ENCODE data around the gene ZIM2.

ZIM2 gene

DNA sequence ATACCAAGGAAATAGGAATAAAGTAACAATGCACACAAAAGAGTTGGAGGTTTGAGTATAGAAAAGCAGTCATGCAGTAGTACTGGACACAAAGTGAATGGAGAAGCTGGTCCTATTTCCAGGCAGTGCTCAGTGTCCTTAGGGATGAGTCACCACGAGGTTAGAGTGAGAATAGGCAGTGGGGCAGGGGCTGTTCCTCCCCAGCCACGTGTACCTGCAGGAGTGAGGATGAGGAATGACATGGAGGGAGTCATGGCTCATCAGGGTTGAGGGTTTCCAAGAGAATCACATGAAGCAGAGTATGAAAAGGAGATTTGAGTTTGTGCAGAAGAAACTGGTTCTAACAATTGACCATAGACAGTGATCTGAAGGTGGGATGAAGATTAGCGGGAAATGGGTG, 94.2 kb downstream of the ZIM2 start:
- no peak for TF ChIP-seq EZH2phosphoT487 (IDR thresholded peaks at IDR 0.05; ENCODE audit: low read depth)
- TF ChIP-seq, protein P1, sequence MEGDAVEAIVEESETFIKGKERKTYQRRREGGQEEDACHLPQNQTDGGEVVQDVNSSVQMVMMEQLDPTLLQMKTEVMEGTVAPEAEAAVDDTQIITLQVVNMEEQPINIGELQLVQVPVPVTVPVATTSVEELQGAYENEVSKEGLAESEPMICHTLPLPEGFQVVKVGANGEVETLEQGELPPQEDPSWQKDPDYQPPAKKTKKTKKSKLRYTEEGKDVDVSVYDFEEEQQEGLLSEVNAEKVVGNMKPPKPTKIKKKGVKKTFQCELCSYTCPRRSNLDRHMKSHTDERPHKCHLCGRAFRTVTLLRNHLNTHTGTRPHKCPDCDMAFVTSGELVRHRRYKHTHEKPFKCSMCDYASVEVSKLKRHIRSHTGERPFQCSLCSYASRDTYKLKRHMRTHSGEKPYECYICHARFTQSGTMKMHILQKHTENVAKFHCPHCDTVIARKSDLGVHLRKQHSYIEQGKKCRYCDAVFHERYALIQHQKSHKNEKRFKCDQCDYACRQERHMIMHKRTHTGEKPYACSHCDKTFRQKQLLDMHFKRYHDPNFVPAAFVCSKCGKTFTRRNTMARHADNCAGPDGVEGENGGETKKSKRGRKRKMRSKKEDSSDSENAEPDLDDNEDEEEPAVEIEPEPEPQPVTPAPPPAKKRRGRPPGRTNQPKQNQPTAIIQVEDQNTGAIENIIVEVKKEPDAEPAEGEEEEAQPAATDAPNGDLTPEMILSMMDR (IDR thresholded peaks at IDR 0.05; ENCODE audit: low read depth, low read length): no peak
- H3K9ac ChIP-seq (ENCODE audit: low read length): no peak overlapping the region
- H4K20me1 ChIP-seq (ENCODE audit: insufficient read depth, low read length): no peaks in the 10 kb centered on the region
- no peaks in the 10 kb centered on the region for H3K4me1 ChIP-seq (ENCODE audit: low read length)
- no peak overlapping the region for H3K27ac ChIP-seq (ENCODE audit: low read length)
- no peak overlapping the region for H3K4me3 ChIP-seq (ENCODE audit: low read length)
- no peak overlapping the region for H2AFZ ChIP-seq (ENCODE audit: low read depth, low read length)
- no peaks in the 10 kb centered on the region for H3K27me3 ChIP-seq (ENCODE audit: low read depth, low read length)
- H3K4me2 ChIP-seq (ENCODE audit: low read length): no peak overlapping the region
- H3K9me3 ChIP-seq (ENCODE audit: insufficient read depth, low read length): no peaks in the 10 kb centered on the region
- no peaks in the 10 kb centered on the region for H3K79me2 ChIP-seq (ENCODE audit: low read length)
- no peaks in the 10 kb centered on the region for H3K36me3 ChIP-seq (replicated peaks; ENCODE audit: low read depth, low read length)

DNA sequence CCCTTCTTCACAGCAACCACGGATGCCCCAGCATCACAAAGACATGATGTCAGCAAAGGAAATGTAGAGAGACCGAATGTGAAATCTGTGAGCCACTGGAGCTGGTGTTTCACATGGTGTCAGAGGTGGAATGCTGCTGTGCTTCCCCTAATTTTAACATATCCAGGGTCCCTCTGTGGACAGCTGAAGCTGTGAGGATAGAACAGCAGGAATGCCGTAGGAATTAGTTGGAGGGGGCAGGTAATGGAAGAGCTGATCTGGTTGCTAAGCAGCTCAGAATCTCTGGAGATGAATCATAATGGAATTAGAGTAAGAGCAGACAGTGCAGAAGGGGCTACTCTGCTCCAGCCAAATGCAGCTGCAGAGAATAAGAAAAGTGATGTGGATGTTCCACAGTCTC, 100.0 kb downstream of the ZIM2 start:
- H2AFZ ChIP-seq (ENCODE audit: low read depth, low read length): no peak overlapping the region
- no peaks in the 10 kb centered on the region for H3K4me1 ChIP-seq (ENCODE audit: low read length)
- 0 out of 2 replicates have a peak, but pooled peaks cover 3% of the 10 kb centered on the region for H3K9me3 ChIP-seq (ENCODE audit: insufficient read depth, low read length)
- no peaks in the 10 kb centered on the region for H3K79me2 ChIP-seq (ENCODE audit: low read length)
- no peak overlapping the region for H3K4me3 ChIP-seq (ENCODE audit: low read length)
- no peak overlapping the region for H3K9ac ChIP-seq (ENCODE audit: low read length)
- TF ChIP-seq, protein P1 (IDR thresholded peaks at IDR 0.05; ENCODE audit: low read depth, low read length): no peak
- TF ChIP-seq EZH2phosphoT487 (IDR thresholded peaks at IDR 0.05; ENCODE audit: low read depth): no peak
- H3K4me2 ChIP-seq (ENCODE audit: low read length): no peak overlapping the region
- no peak overlapping the region for H3K27ac ChIP-seq (ENCODE audit: low read length)
- no peaks in the 10 kb centered on the region for H4K20me1 ChIP-seq (ENCODE audit: insufficient read depth, low read length)
- H3K36me3 ChIP-seq (replicated peaks; ENCODE audit: low read depth, low read length): no peaks in the 10 kb centered on the region
- H3K27me3 ChIP-seq (ENCODE audit: low read depth, low read length): no peaks in the 10 kb centered on the region

DNA sequence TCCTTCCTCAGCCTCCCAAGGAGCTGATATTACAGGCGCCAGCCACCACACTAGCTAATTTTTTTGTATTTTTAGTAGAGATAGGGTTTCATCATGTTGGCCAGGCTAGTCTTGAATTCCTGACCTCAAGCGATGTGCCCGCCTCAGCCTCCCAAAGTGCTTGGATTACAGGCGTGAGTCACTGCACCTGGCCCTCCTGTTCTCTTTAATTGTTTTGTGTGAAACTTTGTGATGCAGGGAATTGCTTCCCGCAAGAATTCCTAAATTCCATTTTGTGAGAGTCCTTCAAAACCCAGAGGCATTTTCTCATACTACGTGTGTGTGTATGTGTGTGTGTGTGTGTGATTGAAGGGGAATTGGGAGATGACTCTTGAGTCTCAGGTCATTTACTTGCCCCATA, 104.0 kb downstream of the ZIM2 start:
- Histone ChIP-seq H3K4me3 (ENCODE audit: low read length) (no peak overlapping the region), H2AFZ (ENCODE audit: low read depth, low read length) (no peak overlapping the region), H3K27ac (ENCODE audit: low read length) (no peak overlapping the region), H4K20me1 (ENCODE audit: insufficient read depth, low read length) (no peaks in the 10 kb centered on the region), H3K79me2 (ENCODE audit: low read length) (no peaks in the 10 kb centered on the region), H3K4me2 (ENCODE audit: low read length) (no peak overlapping the region), H3K36me3 (replicated peaks; ENCODE audit: low read depth, low read length) (no peaks in the 10 kb centered on the region), H3K4me1 (ENCODE audit: low read length) (no peaks in the 10 kb centered on the region), H3K27me3 (ENCODE audit: low read depth, low read length) (no peaks in the 10 kb centered on the region), H3K9ac (ENCODE audit: low read length) (no peak overlapping the region), H3K9me3 (ENCODE audit: insufficient read depth, low read length) (peaks cover 3% of the 10 kb centered on the region; the same call in 1 of the 2 replicates)
- no peak for TF ChIP-seq EZH2phosphoT487 (IDR thresholded peaks at IDR 0.05; ENCODE audit: low read depth)
- TF ChIP-seq, protein P1 (IDR thresholded peaks at IDR 0.05; ENCODE audit: low read depth, low read length): no peak

DNA sequence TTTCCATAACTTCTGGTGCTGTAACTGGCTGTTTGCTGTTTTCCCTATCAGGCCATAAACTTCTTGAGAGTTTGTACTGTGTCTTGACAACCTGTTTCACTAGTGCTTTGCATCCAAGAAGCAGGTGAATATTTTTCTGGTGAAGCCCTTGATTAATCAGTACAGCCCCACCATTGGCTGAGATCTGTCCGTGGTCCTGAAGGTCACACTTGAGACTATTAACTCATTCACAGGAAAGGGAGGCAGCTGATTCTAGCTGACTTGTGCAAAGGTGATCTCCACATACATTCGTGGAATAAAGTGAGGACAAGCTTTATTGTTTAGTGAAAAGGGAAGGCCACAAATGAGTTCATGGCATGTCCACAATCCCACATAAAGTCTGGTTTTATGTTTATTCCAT, 107.5 kb downstream of the ZIM2 start:
- Histone ChIP-seq H3K27me3 (ENCODE audit: low read depth, low read length) (no peaks in the 10 kb centered on the region), H4K20me1 (ENCODE audit: insufficient read depth, low read length) (no peaks in the 10 kb centered on the region), H3K4me3 (ENCODE audit: low read length) (no peak overlapping the region), H3K9ac (ENCODE audit: low read length) (no peak overlapping the region), H3K36me3 (replicated peaks; ENCODE audit: low read depth, low read length) (no peaks in the 10 kb centered on the region), H3K4me2 (ENCODE audit: low read length) (no peak overlapping the region), H3K79me2 (ENCODE audit: low read length) (no peaks in the 10 kb centered on the region), H3K4me1 (ENCODE audit: low read length) (no peaks in the 10 kb centered on the region), H3K27ac (ENCODE audit: low read length) (no peak overlapping the region), H3K9me3 (ENCODE audit: insufficient read depth, low read length) (peaks cover 3% of the 10 kb centered on the region; the same call in 1 of the 2 replicates), H2AFZ (ENCODE audit: low read depth, low read length) (no peak overlapping the region)
- TF ChIP-seq, protein P1 (IDR thresholded peaks at IDR 0.05; ENCODE audit: low read depth, low read length): no peak
- no peak for TF ChIP-seq EZH2phosphoT487 (IDR thresholded peaks at IDR 0.05; ENCODE audit: low read depth)
